Immature natural killer cell (primary cell): ENCODE results near the gene CHRDL1. TPM values are rescaled to one million over a fixed set of nuclear protein-coding genes. Genes with fewer than 3 reads are reported as not detected.

Source experiments
- DNase-seq, 3 donors: peaks; one replicate each; pipeline ENCODE4 v3.0.0; 2022; ENCODE audit warnings: mixed read lengths in 1 of 3
- H3K27ac Mint-ChIP-seq, 6 donors: one replicate each; pipeline ENCODE4 v1.8.0; 2020; ENCODE audit warnings: mixed read lengths in 6 of 6, mild to moderate bottlenecking in 5 of 6, inconsistent platforms in 4 of 6, moderate library complexity in 3 of 6
- H3K27me3 Mint-ChIP-seq, 3 donors: one replicate each; pipeline ENCODE4 v1.8.0; 2020 to 2021; ENCODE audit warnings: low read depth in 3 of 3, mild to moderate bottlenecking in 3 of 3, mixed read lengths in 3 of 3, moderate library complexity in 3 of 3, inconsistent platforms in 1 of 3
- H3K36me3 Mint-ChIP-seq, 3 donors: one replicate each; pipeline ENCODE4 v1.8.0; 2020; ENCODE audit warnings: mixed read lengths in 3 of 3, inconsistent platforms in 2 of 3, mild to moderate bottlenecking in 2 of 3
- H3K4me1 Mint-ChIP-seq, 2 donors: one replicate each; pipeline ENCODE4 v1.8.0; 2020; ENCODE audit warnings: inconsistent platforms in 2 of 2, mild to moderate bottlenecking in 2 of 2, mixed read lengths in 2 of 2, moderate library complexity in 1 of 2
- H3K4me3 Mint-ChIP-seq, 5 donors: one replicate each; pipeline ENCODE4 v1.8.0; 2020; ENCODE audit warnings: mild to moderate bottlenecking in 5 of 5, mixed read lengths in 5 of 5, inconsistent platforms in 3 of 5, moderate library complexity in 3 of 5
- H3K9me3 Mint-ChIP-seq, 6 donors: one replicate each; pipeline ENCODE4 v1.8.0; 2020; ENCODE audit warnings: mild to moderate bottlenecking in 6 of 6, mixed read lengths in 6 of 6, inconsistent platforms in 4 of 6, moderate library complexity in 3 of 6
- polyA plus RNA-seq, 3 donors: library from polyadenylated mRNA; unstranded; fragments of 300-500 nt; fragmentation: Illumina TruSeq; gene quantifications; one replicate each; pipeline ENCODE4 v1.2.3, GENCODE V29; 2021

CHRDL1 gene
- polyA plus RNA-seq, 3 donors from 2014 or later = not detected

- H3K27me3 Mint-ChIP-seq = peaks cover 0 to 5% (median 0%) of the 10 kb centered on the region in 3 donors
- no peak overlapping the region for H3K4me3 Mint-ChIP-seq
- DNase-seq = no peak
- H3K36me3 Mint-ChIP-seq = no peaks in the 10 kb centered on the region
- no peaks in the 10 kb centered on the region for H3K4me1 Mint-ChIP-seq
- H3K9me3 Mint-ChIP-seq = no peaks in the 10 kb centered on the region
- H3K27ac Mint-ChIP-seq = no peak overlapping the region
These were observed 63.4 kb downstream of the CHRDL1 start for GRCh38 chrX:110732266-110732665.

DNA sequence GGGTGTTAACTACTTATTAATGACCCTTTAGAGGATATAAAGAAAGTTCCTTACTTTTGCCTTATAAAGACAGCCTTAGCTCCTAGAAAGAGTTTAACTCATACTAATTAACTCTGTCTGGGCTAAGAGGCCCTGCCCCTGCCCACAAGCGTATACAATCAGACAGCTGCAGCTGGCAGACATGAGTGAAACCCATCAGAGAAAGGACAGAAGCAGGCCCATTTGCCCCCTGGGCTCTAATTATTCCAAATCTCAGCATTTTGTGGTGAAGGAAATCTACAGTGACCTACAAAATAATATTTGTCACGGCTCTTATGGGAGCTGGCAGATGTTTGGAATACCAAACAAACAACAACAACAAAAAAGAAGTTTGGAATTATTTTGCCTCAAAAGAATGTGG, 71.8 kb downstream of the CHRDL1 start:
- DNase-seq = no peak
- no peaks in the 10 kb centered on the region for H3K36me3 Mint-ChIP-seq
- no peaks in the 10 kb centered on the region for H3K4me1 Mint-ChIP-seq
- no peak overlapping the region for H3K27ac Mint-ChIP-seq
- H3K4me3 Mint-ChIP-seq = no peak overlapping the region
- peaks cover 0 to 2% (median 0%) of the 10 kb centered on the region in 3 donors for H3K27me3 Mint-ChIP-seq
- peaks cover 0 to 2% (median 0%) of the 10 kb centered on the region in 6 donors for H3K9me3 Mint-ChIP-seq

DNA sequence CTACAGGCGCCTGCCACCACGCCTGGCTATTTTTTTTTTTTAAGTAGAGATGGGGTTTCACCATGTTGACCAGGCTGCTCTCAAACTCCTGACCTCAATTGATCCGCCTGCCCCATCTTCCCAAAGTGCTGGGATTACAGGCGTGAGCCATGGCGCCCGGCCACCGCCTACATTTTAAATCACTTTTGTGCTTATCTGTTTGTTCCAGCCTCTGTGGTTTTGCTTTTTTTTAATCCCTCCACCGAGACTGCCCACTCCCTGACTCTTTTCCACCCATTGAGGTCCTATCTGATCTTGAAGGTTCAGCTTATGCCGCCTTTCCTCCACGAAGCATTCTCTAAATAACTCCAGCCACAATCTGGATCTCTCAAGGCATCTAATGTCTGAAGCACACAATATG, 73.5 kb downstream of the CHRDL1 start:
- Mint-ChIP-seq H3K4me1 (no peaks in the 10 kb centered on the region), H3K9me3 (peaks cover 0 to 2% (median 0%) of the 10 kb centered on the region in 6 donors), H3K27me3 (peaks cover 0 to 2% (median 0%) of the 10 kb centered on the region in 3 donors), H3K4me3 (no peak overlapping the region), H3K27ac (no peak overlapping the region), H3K36me3 (no peaks in the 10 kb centered on the region)
- no peak for DNase-seq

- no peak overlapping the region for H3K27ac Mint-ChIP-seq
- H3K4me3 Mint-ChIP-seq = no peak overlapping the region
- no peaks in the 10 kb centered on the region for H3K4me1 Mint-ChIP-seq
- H3K27me3 Mint-ChIP-seq = peaks cover 0 to 2% (median 2%) of the 10 kb centered on the region in 3 donors
- DNase-seq = no peak
- no peaks in the 10 kb centered on the region for H3K36me3 Mint-ChIP-seq
- no peaks in the 10 kb centered on the region for H3K9me3 Mint-ChIP-seq
These were observed 82.0 kb downstream of the CHRDL1 start for GRCh38 chrX:110713666-110714065.

- no peak overlapping the region for H3K27ac Mint-ChIP-seq
- H3K4me3 Mint-ChIP-seq = no peak overlapping the region
- H3K27me3 Mint-ChIP-seq = peaks cover 2 to 9% (median 6%) of the 10 kb centered on the region in 3 donors
These were observed 89.2 kb downstream of the CHRDL1 start for GRCh38 chrX:110706446-110706845.

GRCh38 chrX:110703641-110704040, 92.0 kb downstream of the CHRDL1 start:
- Mint-ChIP-seq H3K27ac (no peak overlapping the region), H3K4me3 (no peak overlapping the region), H3K36me3 (no peaks in the 10 kb centered on the region), H3K27me3 (peaks cover 2 to 9% (median 6%) of the 10 kb centered on the region in 3 donors), H3K9me3 (no peaks in the 10 kb centered on the region), H3K4me1 (no peaks in the 10 kb centered on the region)
- no peak for DNase-seq

More at GRCh38 chrX:110706446-110706845, 89.2 kb downstream of the CHRDL1 start:
- Mint-ChIP-seq H3K4me1 (no peaks in the 10 kb centered on the region), H3K36me3 (no peaks in the 10 kb centered on the region), H3K9me3 (no peaks in the 10 kb centered on the region)
- DNase-seq = no peak

DNA sequence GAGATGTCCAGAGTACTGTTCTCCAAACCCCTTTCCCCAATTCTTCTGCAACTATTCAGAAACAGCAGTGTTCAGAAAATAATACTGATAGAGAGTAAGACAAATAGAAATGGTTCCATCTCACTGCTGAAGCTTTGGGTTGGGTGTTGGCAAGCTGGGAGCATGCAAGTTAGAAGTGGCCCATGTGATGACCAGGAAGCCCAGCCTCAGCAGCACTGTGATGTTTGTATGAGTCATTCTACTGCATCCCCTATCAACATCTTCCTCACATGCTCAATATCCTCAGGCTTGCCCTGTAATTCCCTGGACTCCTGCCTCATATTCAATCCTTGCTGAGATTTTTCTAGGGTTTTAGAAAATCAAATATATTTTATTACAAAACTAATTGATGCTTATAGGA, 96.5 kb downstream of the CHRDL1 start:
- Mint-ChIP-seq H3K4me1 (no peaks in the 10 kb centered on the region), H3K4me3 (no peak overlapping the region), H3K27me3 (peaks cover 2 to 5% (median 5%) of the 10 kb centered on the region in 3 donors), H3K36me3 (no peaks in the 10 kb centered on the region), H3K9me3 (peaks cover 0 to 3% (median under 1%) of the 10 kb centered on the region in 6 donors), H3K27ac (no peak overlapping the region)
- no peak for DNase-seq

GRCh38 chrX:110698696-110699095, 96.9 kb downstream of the CHRDL1 start:
- Mint-ChIP-seq H3K27me3 (peaks cover 2 to 3% (median 3%) of the 10 kb centered on the region in 3 donors), H3K4me1 (no peaks in the 10 kb centered on the region), H3K4me3 (no peak overlapping the region), H3K27ac (no peak overlapping the region), H3K36me3 (no peaks in the 10 kb centered on the region), H3K9me3 (peaks cover 0 to 3% (median under 1%) of the 10 kb centered on the region in 6 donors)
- DNase-seq = no peak

GRCh38 chrX:110692866-110693265, 102.8 kb downstream of the CHRDL1 start:
- Mint-ChIP-seq H3K27ac (no peak overlapping the region), H3K27me3 (no peaks in the 10 kb centered on the region), H3K9me3 (peaks cover 0 to 3% (median under 1%) of the 10 kb centered on the region in 6 donors), H3K4me3 (no peak overlapping the region), H3K4me1 (no peaks in the 10 kb centered on the region), H3K36me3 (no peaks in the 10 kb centered on the region)
- DNase-seq = no peak

- Mint-ChIP-seq H3K27ac (no peak overlapping the region), H3K4me3 (no peak overlapping the region), H3K27me3 (no peaks in the 10 kb centered on the region), H3K4me1 (no peaks in the 10 kb centered on the region), H3K36me3 (no peaks in the 10 kb centered on the region), H3K9me3 (peaks cover 0 to 3% (median 0%) of the 10 kb centered on the region in 6 donors)
- no peak for DNase-seq
These were observed 104.2 kb downstream of the CHRDL1 start for GRCh38 chrX:110691446-110691845.

DNA sequence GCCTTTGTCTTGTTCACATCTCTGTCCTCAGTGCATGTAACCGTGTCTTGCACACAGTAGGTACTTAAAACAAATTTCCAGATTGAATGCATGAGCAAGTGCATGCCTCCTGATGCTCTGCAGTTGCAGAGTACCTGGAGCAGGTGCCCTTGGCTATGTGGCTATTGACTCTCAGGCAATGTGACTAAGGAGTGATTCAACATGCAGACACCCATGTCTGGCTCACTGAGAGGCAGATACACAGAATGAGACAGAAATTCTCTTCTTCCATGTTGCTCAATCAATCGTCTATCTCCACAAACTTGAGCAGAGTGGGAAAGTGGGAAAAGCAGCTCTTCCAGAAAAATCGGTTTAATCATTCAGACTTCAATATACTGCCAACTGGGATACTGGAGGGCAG, 111.0 kb downstream of the CHRDL1 start:
- no peak for DNase-seq
- H3K9me3 Mint-ChIP-seq = peaks cover 0 to 2% (median 0%) of the 10 kb centered on the region in 6 donors
- no peak overlapping the region for H3K27ac Mint-ChIP-seq
- no peaks in the 10 kb centered on the region for H3K27me3 Mint-ChIP-seq
- H3K4me1 Mint-ChIP-seq = no peaks in the 10 kb centered on the region
- no peaks in the 10 kb centered on the region for H3K36me3 Mint-ChIP-seq
- H3K4me3 Mint-ChIP-seq = no peak overlapping the region

- Mint-ChIP-seq H3K9me3 (peaks cover 0 to 2% (median 0%) of the 10 kb centered on the region in 6 donors), H3K4me1 (no peaks in the 10 kb centered on the region), H3K27me3 (no peaks in the 10 kb centered on the region), H3K4me3 (no peak overlapping the region), H3K36me3 (no peaks in the 10 kb centered on the region), H3K27ac (no peak overlapping the region)
- no peak for DNase-seq
These were observed 111.7 kb downstream of the CHRDL1 start for GRCh38 chrX:110683925-110684324.

DNA sequence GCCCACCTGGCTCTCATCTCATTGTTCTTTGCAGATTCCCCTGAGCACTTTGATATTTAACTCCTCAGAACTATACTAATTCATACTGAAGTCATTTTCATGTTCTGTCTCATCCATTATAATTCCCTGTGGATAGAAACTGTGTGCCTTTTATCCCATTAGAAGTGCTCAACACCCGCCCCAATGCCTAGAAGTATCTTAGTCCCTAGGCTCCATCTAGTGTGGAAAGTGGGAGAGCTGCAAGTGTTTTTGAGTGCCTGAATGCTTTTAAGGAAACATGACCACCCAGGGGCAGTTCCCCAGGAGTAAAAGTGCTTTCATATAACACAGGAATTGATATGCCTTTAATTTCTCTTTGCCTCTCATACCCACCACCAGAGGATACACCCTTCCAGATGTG, 117.0 kb downstream of the CHRDL1 start:
- no peak for DNase-seq
- Mint-ChIP-seq H3K4me1 (no peaks in the 10 kb centered on the region), H3K27me3 (no peaks in the 10 kb centered on the region), H3K9me3 (peaks cover 0 to 2% (median 0%) of the 10 kb centered on the region in 6 donors), H3K27ac (no peak overlapping the region), H3K4me3 (no peak overlapping the region), H3K36me3 (no peaks in the 10 kb centered on the region)

DNA sequence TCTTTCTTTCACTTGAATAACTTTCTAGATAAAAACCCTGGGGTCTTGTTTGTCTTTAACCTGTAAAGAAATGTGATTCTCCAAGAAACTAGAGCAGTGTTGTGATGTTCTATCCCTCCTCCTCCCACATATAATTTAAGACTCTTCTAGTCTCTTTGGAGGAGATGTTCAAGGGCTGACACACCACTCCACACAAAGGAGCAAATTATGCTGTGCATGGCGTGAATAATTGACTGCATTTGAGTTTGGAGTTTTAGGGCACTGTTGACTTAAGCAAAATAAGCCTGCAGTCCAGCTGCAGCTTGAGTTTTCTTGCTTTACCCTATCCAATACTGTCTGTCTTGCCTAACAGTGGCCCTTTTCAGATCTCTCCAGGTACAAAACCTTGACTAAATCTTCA, 119.7 kb downstream of the CHRDL1 start:
- H3K4me1 Mint-ChIP-seq = no peaks in the 10 kb centered on the region
- H3K27me3 Mint-ChIP-seq = peaks cover 0 to 6% (median 0%) of the 10 kb centered on the region in 3 donors
- no peaks in the 10 kb centered on the region for H3K36me3 Mint-ChIP-seq
- H3K27ac Mint-ChIP-seq = no peak overlapping the region
- no peak for DNase-seq
- H3K4me3 Mint-ChIP-seq = no peak overlapping the region
- no peaks in the 10 kb centered on the region for H3K9me3 Mint-ChIP-seq

DNA sequence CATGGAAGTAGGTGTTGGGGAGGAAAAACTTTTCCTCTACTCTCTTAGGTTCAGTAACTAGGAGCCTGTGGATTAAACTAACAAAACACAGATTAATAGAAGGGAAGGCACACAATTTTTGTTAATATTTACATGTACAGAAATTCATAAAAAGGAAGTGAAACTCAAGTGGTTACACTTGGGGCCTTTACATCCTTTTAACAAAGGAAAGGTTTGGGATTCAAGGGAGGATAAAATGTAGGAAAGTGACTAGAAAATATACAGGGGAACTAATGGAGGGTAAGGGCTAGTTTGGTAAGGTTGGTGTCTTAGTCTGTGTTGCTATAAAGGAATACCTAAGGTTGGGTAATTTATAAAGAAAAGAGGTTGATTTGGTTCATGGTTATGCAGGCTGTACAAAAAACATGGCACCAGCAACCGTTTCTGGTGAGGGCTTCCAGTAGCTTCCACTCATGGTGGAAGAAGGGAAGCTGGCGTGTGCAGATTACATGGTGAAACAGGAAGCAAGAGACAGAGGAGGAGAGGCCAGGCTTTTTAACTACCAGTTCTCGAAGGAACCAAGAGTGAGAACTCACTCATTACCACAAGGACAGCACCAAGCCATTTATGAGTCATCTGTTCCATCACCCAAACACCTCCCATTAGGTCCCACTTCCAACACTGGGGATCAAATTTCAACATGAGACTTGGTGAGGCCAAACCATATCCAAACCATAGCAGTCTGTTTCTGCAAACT, 124.4 kb downstream of the CHRDL1 start:
- no peak overlapping the region for H3K27ac Mint-ChIP-seq
- no peak overlapping the region for H3K4me3 Mint-ChIP-seq
- peaks cover 0 to 2% (median 0%) of the 10 kb centered on the region in 6 donors for H3K9me3 Mint-ChIP-seq
- no peaks in the 10 kb centered on the region for H3K4me1 Mint-ChIP-seq
- H3K36me3 Mint-ChIP-seq = no peaks in the 10 kb centered on the region
- DNase-seq = no peak
- peaks cover 0 to 12% (median 0%) of the 10 kb centered on the region in 3 donors for H3K27me3 Mint-ChIP-seq
